ENCODE data around the gene ITPR1.

The ITPR1 gene

DNA sequence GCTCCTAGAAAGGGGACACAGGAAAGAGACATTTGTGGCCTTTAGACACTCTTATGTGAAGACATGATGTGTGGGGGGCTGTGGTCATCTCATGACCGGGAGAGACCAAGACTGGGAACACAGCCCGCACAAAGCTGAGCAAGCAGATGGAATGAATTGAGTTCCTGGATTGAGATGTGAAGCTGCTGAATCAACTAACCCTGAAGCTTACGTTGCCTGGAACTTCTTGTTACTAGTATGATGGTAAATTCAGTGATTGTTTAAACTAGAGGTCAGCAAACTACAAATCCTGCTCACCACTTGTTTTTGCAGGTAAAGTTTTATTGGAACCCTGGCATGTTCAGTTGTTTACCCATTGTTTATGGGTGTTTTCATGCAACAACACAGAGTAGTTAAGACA is 402.7 kb downstream of the ITPR1 start:
- no peak overlapping the region for H3K4me3 ChIP-seq (ENCODE audit: control insufficient read depth, low read depth, low read length)
- peak; percentile 73 for DNase-seq (ENCODE audit: low read depth)
- TF ChIP-seq, protein P1, sequence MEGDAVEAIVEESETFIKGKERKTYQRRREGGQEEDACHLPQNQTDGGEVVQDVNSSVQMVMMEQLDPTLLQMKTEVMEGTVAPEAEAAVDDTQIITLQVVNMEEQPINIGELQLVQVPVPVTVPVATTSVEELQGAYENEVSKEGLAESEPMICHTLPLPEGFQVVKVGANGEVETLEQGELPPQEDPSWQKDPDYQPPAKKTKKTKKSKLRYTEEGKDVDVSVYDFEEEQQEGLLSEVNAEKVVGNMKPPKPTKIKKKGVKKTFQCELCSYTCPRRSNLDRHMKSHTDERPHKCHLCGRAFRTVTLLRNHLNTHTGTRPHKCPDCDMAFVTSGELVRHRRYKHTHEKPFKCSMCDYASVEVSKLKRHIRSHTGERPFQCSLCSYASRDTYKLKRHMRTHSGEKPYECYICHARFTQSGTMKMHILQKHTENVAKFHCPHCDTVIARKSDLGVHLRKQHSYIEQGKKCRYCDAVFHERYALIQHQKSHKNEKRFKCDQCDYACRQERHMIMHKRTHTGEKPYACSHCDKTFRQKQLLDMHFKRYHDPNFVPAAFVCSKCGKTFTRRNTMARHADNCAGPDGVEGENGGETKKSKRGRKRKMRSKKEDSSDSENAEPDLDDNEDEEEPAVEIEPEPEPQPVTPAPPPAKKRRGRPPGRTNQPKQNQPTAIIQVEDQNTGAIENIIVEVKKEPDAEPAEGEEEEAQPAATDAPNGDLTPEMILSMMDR (conservative IDR thresholded peaks at IDR 0.05; ENCODE audit: control insufficient read depth, insufficient read depth, low read depth, low read length): no peak
